Tibial nerve (tissue), 4 donors: ENCODE results near the gene USP28. TPM values are rescaled to one million over a fixed set of nuclear protein-coding genes. Genes with fewer than 3 reads are reported as not detected.

ENCODE experiments used
- DNase-seq, 2 donors: peaks; one replicate each; pipeline ENCODE4 v3.0.0-alpha.2; 2019; ENCODE audit warnings: low spot score in 2 of 2
- H3K27ac ChIP-seq, 4 donors: fragments of 200-600 bp; sonication (generic) in 3 of 4; one replicate each; pipeline ENCODE4 v1.5.1; 2017 to 2019; ENCODE audit warnings: mild to moderate bottlenecking in 1 of 4
- H3K27me3 ChIP-seq, 2 donors: fragments of 200-600 bp; sonication (generic) in 1 of 2; one replicate each; pipeline versions ENCODE4 v1.5.1 to v1.6.0; 2017 to 2019
- H3K36me3 ChIP-seq, 3 donors: fragments of 200-600 bp; sonication (generic); one replicate each; pipeline ENCODE4 v1.5.1; 2018 to 2019
- H3K4me1 ChIP-seq, 4 donors: fragments of 200-600 bp; sonication (generic) in 3 of 4; one replicate each; pipeline ENCODE4 v1.5.1; 2017 to 2019
- H3K4me3 ChIP-seq, 4 donors: fragments of 200-600 bp; sonication (generic) in 3 of 4; one replicate each; pipeline ENCODE4 v1.5.1; 2017 to 2019; ENCODE audit warnings: mild to moderate bottlenecking in 1 of 4, moderate library complexity in 1 of 4
- H3K9me3 ChIP-seq, 4 donors: fragments of 200-600 bp; sonication (generic) in 3 of 4; one replicate each; pipeline ENCODE4 v1.5.1; 2017 to 2019
- CTCF ChIP-seq, 5 experiments: fragments of 200-600 bp in 3 of 5; fragments of 450-650 bp in 2 of 5; sonication (generic) in 3 of 5; IDR thresholded peaks; one replicate each; pipeline ENCODE4 v1.5.1; 2016 to 2019; ENCODE audit warnings: antibody characterized with exemption in 5 of 5, mild to moderate bottlenecking in 3 of 5, moderate library complexity in 2 of 5
- EP300 ChIP-seq, 2 donors: sonication (generic); formaldehyde crosslinking; IDR thresholded peaks; one replicate each; pipeline ENCODE4 v1.6.1; 2017; ENCODE audit warnings: antibody characterized with exemption in 2 of 2, mild to moderate bottlenecking in 1 of 2
- POLR2A ChIP-seq, 2 donors: fragments of 450-650 bp; IDR thresholded peaks; one replicate each; pipeline ENCODE4 v1.6.1; 2017; ENCODE audit warnings: antibody characterized with exemption in 2 of 2, mild to moderate bottlenecking in 2 of 2, moderate library complexity in 2 of 2
- WGBS, 2 donors: methylation state at CpG; one replicate each; pipeline ENCODE4 v1.1.5; 2018; 5-methylcytosine and 5-hydroxymethylcytosine counted together
- total RNA-seq, 4 donors: library from RNA; depleted of rRNA; stranded (reverse); fragments of >200 nt; gene quantifications; one replicate each; pipeline ENCODE4 v1.1.0, GENCODE V29; 2016

The USP28 gene
- total RNA-seq, 4 donors from 2014 or later = 10.7 to 20.4 (median 15.4) TPM

DNA sequence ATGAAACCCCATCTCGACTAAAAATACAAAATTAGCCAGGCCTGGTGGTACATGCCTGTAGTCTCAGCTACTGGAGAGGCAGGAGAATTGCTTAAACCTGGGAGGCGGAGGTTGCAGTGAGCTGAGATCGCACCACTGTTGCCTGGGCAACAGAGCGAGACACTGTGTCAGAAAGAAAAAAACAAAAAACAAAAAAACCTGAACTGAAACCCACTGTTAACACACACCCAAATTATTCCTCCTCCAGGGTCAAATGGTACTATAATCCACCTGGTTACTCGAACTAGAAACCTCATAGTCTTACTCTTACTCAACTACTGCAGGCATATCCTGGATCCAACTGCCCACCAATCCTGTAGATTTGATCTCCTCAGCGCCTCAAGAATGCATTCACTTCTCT, 35.5 kb downstream of the USP28 start:
- H3K36me3 ChIP-seq = peaks cover 0 to 81% (median 5%) of the 10 kb centered on the region in 3 donors
- WGBS, 2 donors = 93 to 95% methylated on average over 6 of the region's 6 CpGs
- no peak overlapping the region for H3K4me3 ChIP-seq
- DNase-seq = no peak
- no peaks in the 10 kb centered on the region for H3K9me3 ChIP-seq
- H3K27me3 ChIP-seq = no peaks in the 10 kb centered on the region
- peaks cover 0 to 5% (median 0%) of the 10 kb centered on the region in 4 donors for H3K4me1 ChIP-seq
- H3K27ac ChIP-seq = no peak overlapping the region
- no peak for TF ChIP-seq EP300 (IDR thresholded peaks at IDR 0.05)
- no peak for TF ChIP-seq POLR2A (IDR thresholded peaks at IDR 0.05)
- TF ChIP-seq CTCF (IDR thresholded peaks at IDR 0.05) = no peak

GRCh38 chr11:113838005-113838404, 37.4 kb downstream of the USP28 start:
- H3K4me3 ChIP-seq = no peak overlapping the region
- no peak for TF ChIP-seq EP300 (IDR thresholded peaks at IDR 0.05)
- TF ChIP-seq POLR2A (IDR thresholded peaks at IDR 0.05) = no peak
- no peak for TF ChIP-seq CTCF (IDR thresholded peaks at IDR 0.05)
- WGBS, 2 donors = 94 to 98% methylated on average over 2 of the region's 2 CpGs
- H3K9me3 ChIP-seq = no peaks in the 10 kb centered on the region
- peaks cover 0 to 75% (median 5%) of the 10 kb centered on the region in 3 donors for H3K36me3 ChIP-seq
- H3K27ac ChIP-seq = no peak overlapping the region
- DNase-seq = no peak
- no peaks in the 10 kb centered on the region for H3K27me3 ChIP-seq
- H3K4me1 ChIP-seq = peaks cover 0 to 5% (median 0%) of the 10 kb centered on the region in 4 donors

- H3K36me3 ChIP-seq = peaks cover 0 to 70% (median 0%) of the 10 kb centered on the region in 3 donors
- TF ChIP-seq EP300 (IDR thresholded peaks at IDR 0.05) (no peak), POLR2A (IDR thresholded peaks at IDR 0.05) (no peak), CTCF (IDR thresholded peaks at IDR 0.05) (no peak)
- 80 to 88% methylated on average over 4 of the region's 4 CpGs for WGBS, 2 donors
- no peak overlapping the region for H3K27ac ChIP-seq
- no peak for DNase-seq
- H3K4me1 ChIP-seq = peaks cover 0 to 5% (median 0%) of the 10 kb centered on the region in 4 donors
- H3K9me3 ChIP-seq = no peaks in the 10 kb centered on the region
- no peak overlapping the region for H3K4me3 ChIP-seq
- no peaks in the 10 kb centered on the region for H3K27me3 ChIP-seq
These were observed 40.1 kb downstream of the USP28 start for GRCh38 chr11:113835306-113835705.

GRCh38 chr11:113833151-113833550, 42.2 kb downstream of the USP28 start:
- Histone ChIP-seq H3K27me3 (no peaks in the 10 kb centered on the region), H3K36me3 (peaks cover 0 to 61% (median 0%) of the 10 kb centered on the region in 3 donors), H3K4me3 (no peak overlapping the region), H3K9me3 (no peaks in the 10 kb centered on the region), H3K27ac (no peak overlapping the region), H3K4me1 (no peaks in the 10 kb centered on the region)
- WGBS, 2 donors = 74 to 80% methylated on average over 8 of the region's 8 CpGs
- no peak for TF ChIP-seq EP300 (IDR thresholded peaks at IDR 0.05)
- TF ChIP-seq POLR2A (IDR thresholded peaks at IDR 0.05) = no peak
- no peak for TF ChIP-seq CTCF (IDR thresholded peaks at IDR 0.05)
- DNase-seq = no peak

- Histone ChIP-seq H3K4me1 (no peaks in the 10 kb centered on the region), H3K4me3 (no peak overlapping the region), H3K27me3 (no peaks in the 10 kb centered on the region), H3K27ac (no peak overlapping the region), H3K9me3 (no peaks in the 10 kb centered on the region), H3K36me3 (peaks cover 0 to 62% (median 0%) of the 10 kb centered on the region in 3 donors)
- TF ChIP-seq CTCF (IDR thresholded peaks at IDR 0.05) (no peak), POLR2A (IDR thresholded peaks at IDR 0.05) (no peak), EP300 (IDR thresholded peaks at IDR 0.05) (no peak)
- 87 to 88% methylated on average over 4 of the region's 4 CpGs for WGBS, 2 donors
- no peak for DNase-seq
These were observed 44.1 kb downstream of the USP28 start for GRCh38 chr11:113831314-113831713.
